ENCODE measurements around the gene CWC22.

GRCh38 chr2:179925713-179926112 lies 81.4 kb downstream of the CWC22 start:
- no peak for TF ChIP-seq EZH2 (IDR thresholded peaks at IDR 0.05; ENCODE audit: borderline replicate concordance)
- TF ChIP-seq CTCF (IDR thresholded peaks at IDR 0.05; ENCODE audit: poor library complexity) = no peak
